HG02938 (cell line): ENCODE data around the gene INPP5D.
"Not testable (repeated sequence)": the region's sequence is repeated elsewhere in the genome, so short reads cannot be mapped to it uniquely, and the experiment has no call there.

ENCODE experiments used
- ATAC-seq: cut with Tn5 transposase; IDR thresholded peaks from one replicate; pipeline ENCODE4 v1.9.1; 2021; ENCODE audit warnings: mild to moderate bottlenecking, moderate library complexity; ENCODE audit not compliant: unreplicated experiment

The INPP5D gene

DNA sequence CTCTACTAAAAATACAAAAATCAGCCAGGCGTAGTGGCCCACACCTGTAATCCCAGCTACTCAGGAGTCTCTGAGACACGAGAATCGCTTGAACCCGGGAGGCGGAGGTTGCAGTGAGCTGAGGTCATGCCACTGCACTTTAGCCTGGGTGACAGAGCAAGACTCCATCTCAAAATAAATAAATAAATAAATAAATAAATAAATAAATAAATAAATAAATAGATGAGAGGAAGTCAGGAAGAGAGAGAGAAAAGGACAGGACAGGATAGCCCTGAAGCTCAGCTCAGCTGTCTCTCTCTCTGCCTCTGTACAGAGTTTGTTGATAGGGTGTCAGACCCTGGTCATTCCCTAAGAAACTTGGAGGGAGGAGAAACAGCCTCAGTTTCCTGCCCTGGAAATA is 140.6 kb downstream of the INPP5D start:
- ATAC-seq = not testable (repeated sequence)

DNA sequence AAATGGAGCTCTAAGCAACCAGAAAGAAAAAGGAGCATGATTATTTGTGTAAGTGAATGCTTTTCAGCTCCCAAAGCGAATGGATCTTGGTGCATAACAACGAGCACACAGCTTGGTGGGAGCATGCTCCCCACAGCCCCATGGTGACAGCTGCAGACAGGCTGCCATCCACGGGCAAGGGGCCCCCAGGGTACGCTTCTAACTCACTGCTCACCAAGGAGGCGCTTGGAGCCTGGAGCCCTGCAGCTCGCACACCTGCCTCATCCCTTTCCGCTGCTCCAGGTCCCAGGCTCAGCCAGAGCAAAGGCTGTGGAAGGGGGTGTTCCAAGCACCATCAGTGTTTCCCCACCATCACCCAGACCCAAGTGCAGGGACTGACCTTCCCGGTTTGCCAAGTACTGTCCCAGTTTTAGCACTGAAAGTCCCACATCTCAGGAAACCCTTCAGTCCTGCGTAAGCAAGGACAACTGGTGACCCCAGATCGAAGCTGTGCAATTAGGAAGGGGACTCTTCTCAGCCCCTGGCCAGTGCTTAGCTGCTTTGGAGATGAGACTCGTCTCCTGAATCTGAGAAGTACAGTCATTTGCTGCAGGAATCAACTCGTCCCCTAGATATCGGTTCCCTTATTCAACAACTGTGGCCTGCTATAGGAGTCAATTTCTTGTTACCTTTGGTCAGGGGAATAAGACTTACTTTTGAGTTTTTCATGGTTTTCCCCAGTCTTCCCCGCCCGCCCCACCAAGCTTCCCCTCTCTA is 141.3 kb downstream of the INPP5D start:
- ATAC-seq = no peak

DNA sequence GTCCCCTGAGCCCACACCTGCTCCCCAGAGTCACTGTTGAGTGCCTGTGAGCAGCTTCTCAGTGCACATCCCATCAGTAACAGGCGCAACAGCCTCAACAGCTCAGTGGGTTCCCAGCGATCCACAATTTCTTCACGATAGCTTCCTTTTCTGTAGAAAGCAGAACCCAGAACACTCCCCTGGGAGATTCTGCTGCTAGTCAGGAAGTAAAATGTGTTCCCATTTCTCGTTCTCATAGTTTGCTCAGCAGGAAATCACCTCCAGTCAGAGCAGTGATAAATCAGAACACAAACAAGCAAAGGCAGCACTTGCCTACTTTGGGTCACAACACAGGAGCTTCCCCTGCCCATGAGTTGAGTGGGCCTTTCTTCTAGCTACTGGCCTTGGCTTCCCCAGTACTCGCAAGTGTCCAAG is 142.4 kb downstream of the INPP5D start:
- no peak for ATAC-seq

DNA sequence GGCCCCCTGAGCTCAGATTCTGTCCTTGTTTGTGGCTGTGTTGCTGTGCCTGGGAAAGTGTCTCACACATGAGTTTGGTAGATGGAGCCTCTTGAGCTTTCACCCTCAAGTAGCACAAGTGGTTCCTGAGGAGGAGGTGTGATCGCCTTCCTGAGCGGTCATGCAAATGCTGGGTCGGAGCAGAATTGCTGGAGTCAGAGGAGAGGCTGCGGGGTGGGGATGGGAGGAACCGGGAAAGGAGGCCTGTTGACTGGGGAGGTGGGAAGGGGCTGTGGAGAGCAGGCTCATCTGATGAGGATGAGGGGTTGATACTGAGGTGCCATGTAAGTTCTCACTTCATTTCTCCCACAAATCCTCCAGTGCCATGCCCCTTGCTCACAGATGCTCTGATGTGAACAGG is 142.9 kb downstream of the INPP5D start:
- no peak for ATAC-seq

DNA sequence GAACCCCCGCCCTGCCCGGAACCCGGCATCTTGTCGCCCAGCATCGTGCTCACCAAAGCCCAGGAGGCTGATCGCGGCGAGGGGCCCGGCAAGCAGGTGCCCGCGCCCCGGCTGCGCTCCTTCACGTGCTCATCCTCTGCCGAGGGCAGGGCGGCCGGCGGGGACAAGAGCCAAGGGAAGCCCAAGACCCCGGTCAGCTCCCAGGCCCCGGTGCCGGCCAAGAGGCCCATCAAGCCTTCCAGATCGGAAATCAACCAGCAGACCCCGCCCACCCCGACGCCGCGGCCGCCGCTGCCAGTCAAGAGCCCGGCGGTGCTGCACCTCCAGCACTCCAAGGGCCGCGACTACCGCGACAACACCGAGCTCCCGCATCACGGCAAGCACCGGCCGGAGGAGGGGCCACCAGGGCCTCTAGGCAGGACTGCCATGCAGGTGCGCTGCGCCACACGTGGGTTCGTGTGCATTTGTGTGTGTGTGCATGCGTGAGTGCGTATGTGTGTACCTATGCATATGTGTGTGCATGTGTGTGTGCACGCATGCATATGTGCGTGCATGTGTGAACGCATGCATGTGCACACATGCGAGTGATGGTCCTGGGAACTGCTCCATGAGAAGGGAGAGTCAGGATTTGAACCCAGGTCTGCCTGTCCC is 144.3 kb downstream of the INPP5D start:
- no peak for ATAC-seq

DNA sequence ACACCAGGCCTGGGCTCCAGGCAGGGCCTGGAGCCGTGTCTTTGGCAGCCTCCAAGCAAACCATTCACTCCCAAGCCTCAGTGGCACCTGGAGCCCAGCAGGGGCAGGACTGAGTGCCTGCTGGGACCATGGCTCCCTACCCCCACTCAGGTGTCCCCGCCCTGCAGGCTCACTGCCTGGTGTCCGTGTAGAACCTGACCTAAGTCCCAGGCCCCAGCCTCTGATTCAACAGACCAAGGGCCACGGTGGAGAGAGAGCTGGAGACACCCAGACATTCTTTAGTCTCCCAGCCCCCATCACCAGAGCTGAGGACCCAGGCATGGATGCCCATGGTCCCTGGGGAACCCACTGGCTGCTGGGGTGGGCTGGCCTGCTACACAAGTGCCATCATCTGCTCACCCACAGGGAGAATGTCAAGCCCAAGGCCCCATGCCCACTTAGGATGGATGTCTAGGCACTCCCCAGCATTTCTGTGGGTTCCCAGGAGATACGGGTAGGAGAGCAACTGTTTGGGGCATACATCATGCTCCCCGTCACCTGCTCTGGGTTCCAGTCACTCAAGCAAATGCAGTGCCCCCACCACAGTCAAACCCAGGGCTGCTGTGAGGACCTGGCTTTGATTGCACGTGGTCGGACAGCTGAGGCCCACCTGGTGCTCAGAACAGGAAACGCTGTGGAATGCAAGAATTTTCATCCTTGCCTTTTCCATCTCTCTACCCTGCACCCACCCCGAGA is 148.4 kb downstream of the INPP5D start:
- no peak for ATAC-seq

DNA sequence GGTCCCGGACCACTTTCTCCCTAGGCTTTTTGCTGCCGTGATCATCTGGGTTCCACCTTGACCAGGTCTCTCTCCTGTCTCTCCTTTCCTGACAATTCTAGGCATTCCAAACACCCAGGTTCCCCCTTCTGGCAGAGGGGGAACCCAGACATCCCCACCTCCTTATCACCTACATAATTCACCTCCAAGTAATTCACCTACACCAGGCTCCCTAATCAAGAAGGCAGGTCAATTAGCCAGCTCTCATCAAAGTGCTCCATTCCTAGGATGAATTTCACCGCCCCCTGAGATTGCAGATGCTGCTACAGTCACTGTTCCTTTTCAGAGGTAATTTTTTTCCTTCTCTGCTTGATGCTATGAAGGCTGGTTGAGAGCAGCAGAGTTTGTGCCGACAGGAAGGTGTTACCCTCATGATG is 149.0 kb downstream of the INPP5D start:
- no peak for ATAC-seq

DNA sequence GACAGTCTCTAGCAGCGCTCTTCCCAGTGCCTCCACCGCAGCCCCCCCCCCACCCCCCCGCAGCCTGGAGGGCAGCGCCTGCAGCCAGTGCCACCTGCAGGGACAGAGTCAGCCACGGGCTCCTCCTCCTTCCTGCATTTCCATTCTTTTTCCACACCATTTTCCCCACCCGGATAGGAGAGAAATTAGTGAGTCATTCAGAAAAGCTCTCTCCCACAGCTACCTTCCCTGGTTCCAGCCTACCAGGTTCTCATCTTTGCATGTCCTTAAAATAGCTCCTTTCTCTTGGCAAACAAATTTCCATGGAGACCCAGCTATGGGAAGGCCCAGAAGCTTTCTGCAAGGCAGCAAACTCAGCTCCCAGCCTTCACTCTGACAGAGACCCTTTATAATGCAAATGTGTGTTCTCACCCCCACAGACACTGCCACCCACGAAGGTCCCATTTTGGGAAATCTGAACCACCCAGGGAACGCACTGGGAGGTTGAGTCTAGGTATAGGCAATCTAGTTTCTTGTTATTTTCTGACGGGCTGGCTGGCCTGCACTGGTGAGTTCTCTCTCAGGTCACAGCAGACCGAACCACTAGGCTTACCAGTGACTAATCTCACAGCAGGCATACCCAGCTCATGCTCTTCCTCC is 149.5 kb downstream of the INPP5D start:
- ATAC-seq = no peak

DNA sequence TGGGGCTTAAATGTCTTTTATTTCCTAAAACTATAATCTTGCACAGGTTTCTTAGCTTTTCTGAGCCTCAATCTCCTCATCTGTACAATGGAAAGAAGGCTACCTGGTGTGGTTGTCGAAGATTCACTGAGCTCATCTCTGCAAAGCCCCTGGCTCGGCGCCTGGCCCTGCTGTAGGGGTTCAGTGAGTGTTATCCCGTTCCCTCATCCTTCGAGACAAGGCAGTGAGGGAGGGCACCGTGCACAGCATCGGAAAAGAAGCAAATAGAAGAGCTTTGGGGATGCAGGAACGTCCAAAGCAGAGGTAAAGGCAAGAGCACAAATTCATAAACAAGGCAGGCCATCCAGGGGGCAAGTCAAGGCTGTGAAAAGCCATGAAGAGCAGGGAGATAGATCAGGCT is 150.1 kb downstream of the INPP5D start:
- no peak for ATAC-seq

DNA sequence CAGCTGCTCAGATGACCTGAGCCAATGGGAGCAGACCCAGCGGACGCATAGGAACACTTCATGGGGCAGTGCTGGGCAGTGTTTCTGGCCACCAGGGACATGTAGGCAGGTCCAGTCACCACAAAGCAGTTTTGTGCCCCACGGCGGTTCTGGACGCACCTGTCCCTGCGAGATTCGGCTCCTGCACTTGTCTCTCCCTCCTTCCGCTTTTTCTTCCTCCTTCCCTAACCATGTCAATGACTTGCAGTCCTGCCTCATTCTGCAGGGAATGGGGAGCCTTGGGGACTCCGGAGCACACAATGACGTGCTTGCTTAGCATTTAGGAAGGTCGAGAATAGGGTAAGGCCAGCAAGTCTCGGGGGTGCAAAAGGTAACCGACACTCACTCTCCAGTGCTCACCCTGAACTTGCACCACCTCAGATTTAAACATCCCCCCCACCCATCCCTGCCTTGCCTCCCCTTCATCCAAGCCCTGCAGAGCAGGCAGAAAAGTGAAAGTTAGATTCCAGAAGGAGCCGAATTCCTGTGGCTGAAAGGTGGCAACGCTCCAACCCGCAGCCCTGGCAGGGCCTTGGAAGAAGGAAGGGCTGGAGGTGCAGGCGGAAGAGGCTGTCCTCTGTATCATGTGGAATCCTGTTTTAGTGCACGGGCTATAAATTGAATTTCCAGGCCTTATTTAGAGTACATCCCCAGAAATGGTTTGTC is 150.9 kb downstream of the INPP5D start:
- no peak for ATAC-seq

DNA sequence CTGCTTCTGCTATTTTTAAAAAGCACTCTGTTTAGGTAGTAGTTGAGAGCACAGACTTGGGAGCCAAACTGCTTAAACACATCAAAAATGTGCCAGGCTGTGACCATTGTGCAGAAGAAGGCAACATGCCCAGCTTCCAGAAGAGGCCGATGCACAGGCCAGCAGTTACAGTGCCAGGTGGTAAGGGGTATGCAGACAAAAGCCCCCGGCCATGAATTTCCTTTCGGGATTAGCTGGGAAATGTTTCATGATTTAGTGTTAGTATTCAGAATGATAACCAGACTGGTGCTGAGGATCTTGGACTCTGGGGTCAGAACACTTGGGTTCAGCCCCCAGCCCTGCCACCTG is 151.4 kb downstream of the INPP5D start:
- no peak for ATAC-seq

DNA sequence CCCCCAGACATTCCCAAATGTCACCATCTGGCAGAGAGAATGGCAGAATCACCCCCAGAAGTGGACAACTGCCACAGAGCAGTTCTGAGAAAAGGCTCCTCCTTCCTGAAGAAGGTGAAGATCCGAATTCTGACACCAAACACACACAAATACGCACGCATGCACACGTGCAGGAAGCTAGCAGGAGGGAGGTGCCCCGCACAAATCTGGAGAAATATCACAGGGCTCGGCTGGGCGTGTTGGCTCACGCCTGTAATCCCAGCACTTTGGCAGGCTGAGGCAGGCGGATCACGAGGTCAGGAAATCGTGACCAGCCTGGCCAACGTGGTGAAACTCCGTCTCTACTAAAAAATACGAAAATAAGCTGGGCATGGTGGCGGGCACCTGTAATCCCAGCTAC is 152.9 kb downstream of the INPP5D start:
- no peak for ATAC-seq

DNA sequence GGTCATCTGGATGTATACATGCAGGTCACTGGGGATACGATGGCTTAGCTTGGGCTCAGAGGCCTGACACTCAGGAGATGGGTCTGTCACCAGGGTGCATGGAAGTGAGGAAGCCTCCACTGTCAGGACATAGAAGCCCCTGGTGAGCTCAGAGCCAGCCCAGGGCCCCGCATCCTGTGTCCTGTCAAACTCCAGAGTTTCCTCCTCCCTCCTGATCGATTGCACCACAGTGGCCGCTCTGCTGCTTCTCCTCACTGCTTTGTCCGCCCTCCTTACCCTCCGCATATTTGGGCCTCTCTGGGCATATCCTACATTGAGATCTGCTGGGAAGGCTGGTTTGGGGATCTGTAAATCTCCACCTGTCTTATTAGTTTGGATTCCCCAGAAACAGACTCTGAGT is 153.8 kb downstream of the INPP5D start:
- no peak for ATAC-seq

DNA sequence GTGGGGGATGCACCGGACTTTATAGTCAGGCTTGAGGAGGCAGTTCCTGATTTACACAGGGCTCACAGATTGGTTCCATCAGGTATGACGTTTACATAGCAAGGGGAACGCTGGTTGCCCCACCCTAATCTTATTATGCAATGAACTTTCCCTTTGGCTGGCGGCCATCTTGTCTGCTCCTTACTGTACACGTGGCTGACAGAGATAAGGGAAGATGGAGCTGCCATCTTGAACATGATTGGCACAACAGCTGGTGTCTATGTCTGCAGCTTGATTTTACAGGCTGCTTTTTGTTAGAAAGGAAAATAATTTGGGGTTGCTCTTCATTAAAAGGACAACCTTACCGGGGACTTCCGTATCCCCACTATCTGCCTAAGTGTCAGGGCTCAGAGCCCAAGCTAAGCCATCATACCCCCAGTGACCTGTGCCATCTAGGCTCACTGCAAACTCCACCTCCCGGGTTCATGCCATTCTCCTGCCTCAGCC is 157.8 kb downstream of the INPP5D start:
- no peak for ATAC-seq

DNA sequence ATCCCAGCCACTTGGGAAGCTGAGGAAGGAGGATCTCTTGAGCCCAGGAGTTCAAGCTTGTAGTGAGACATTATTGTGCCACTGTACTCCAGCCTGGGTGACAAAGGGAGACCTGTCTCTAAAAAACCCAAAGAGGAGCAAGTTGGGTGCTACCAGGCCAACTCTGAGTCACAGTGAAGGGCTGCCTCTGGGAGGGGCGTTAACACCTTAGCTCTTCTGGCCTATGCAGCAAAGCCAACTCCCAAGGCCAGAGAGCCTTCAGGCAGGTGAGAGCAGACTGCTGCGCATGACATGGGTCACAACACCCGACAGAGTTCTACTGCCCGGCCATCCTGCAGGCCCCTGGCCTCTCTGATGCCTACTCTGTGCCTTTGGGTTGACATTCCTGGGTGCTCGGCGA is 158.7 kb downstream of the INPP5D start:
- no peak for ATAC-seq

DNA sequence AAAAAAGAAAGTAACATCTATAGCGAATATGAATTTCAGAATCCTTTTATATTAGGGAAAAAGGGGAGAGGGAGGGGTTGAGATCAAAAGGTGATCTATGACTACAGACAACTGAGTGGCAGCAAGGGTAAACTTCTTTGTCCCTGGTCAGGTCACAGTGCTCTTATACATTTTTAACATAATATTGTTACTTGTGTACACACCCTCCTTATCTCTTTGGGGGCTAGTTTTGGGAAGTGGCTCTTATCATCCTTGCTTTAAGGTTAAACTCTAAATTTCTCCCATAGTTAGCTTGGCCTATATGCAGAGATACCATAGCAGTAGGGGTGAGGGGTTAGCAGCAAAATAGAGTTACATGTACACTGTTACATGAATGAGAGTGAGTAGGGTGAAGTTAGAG is 159.7 kb downstream of the INPP5D start:
- ATAC-seq = no peak

DNA sequence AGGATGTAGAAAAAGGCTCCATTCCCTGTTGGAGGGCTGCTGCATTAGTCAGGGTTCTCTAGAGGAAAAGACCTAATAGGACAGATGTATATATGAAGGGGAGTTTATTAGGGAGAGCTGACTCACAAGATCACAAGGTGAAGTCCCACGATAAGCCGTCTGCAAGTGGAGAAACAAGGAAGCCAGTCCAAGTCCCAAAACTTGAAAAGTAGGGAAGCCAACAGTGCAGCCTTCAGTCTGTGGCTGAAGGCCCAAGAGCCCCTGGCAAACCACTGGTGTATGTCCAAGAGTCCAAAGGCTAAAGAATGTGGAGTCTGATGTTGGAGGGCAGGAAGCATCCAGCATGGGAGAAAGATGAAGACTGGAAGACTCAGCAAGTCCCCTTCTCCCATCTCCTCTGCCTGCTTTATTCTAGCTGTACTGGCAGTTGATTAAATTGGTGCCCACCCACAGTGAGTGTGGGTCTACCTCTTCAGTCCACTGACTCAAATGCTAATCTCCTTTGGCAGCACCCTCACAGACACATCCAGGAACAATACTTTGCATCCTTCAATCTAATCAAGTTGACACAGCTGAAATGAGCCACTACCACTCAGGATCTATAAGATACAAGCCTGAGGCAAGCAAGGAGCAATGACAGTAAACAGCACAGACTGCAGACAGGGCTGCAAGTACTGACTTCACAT is 161.4 kb downstream of the INPP5D start:
- no peak for ATAC-seq

DNA sequence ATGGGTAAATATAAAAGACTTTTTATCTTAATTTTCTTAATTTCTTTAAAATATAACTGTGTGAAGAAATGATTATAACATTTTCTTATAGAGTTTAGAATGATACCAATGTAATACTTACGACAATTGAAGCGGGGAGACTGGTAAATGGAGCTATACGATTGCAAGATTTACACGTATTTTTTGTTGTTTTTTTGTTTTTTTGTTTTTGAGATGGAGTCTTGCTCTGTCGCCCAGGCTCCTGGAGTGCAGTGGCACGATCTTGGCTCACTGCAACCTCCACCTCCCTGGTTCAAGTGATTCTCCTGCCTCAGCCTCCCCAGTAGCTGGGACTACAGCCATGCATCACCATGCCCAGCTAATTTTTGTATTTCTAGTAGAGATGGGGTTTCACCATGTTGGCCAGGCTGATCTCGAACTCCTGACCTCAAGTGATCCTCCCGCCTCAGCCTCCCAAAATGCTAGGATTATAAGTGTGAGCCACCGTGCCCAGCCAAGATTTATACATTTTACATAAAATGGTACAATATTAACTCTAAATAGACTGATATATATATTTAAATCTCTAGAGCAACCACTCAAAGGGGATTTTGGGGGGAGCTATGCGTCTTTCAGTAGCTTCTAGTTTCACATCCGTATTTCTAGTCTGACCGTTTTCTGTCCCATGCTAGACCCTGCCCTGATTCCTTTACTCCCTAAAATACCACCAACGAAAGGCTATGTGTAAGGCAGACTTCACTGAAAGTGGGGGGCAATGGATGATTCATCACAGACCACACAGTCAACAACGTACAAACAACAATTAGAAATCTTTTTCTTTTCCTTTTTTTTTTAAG is 163.1 kb downstream of the INPP5D start:
- peak; percentile 72 for ATAC-seq
